WTC11 (cell line): ENCODE data around the gene MTCL1.

Experiments
- CREB1 ChIP-seq: sonication (generic); formaldehyde crosslinking; IDR thresholded peaks from 2 replicates; pipeline ENCODE4 v1.8.0; 2023; ENCODE audit warnings: mild to moderate bottlenecking, missing genetic modification reagents
- CTCF ChIP-seq: fragments of 200-600 bp; IDR thresholded peaks from 2 replicates; pipeline ENCODE4 v1.8.0; 2022; ENCODE audit warnings: antibody characterized with exemption
- FOXJ3 ChIP-seq: sonication (generic); formaldehyde crosslinking; IDR thresholded peaks from 2 replicates; pipeline ENCODE4 v1.9.0; 2021; ENCODE audit warnings: missing genetic modification reagents, mild to moderate bottlenecking, borderline replicate concordance
- IRF2 ChIP-seq: sonication (generic); formaldehyde crosslinking; IDR thresholded peaks from 2 replicates; pipeline ENCODE4 v1.8.0; 2022; ENCODE audit warnings: low read depth, missing genetic modification reagents, borderline replicate concordance
- NR1H2 ChIP-seq: sonication (generic); formaldehyde crosslinking; IDR thresholded peaks from 2 replicates; pipeline ENCODE4 v1.9.0; 2021; ENCODE audit warnings: mild to moderate bottlenecking, moderate library complexity, missing genetic modification reagents
- TCF7 ChIP-seq: sonication (generic); formaldehyde crosslinking; IDR thresholded peaks from 2 replicates; pipeline ENCODE4 v1.8.0; 2022; ENCODE audit warnings: mild to moderate bottlenecking, low read depth, missing genetic modification reagents, moderate library complexity
- TF ChIP-seq, protein P1 (sequence below): sonication (generic); formaldehyde crosslinking; IDR thresholded peaks from 2 replicates; pipeline ENCODE4 v1.8.1; 2023; ENCODE audit warnings: mild to moderate bottlenecking, missing genetic modification reagents, moderate library complexity
- TF ChIP-seq, protein P2 (sequence below): sonication (generic); formaldehyde crosslinking; IDR thresholded peaks from 2 replicates; pipeline ENCODE4 v1.8.0; 2022; ENCODE audit warnings: mild to moderate bottlenecking, missing genetic modification reagents
- TF ChIP-seq, protein P3 (sequence below): sonication (generic); formaldehyde crosslinking; IDR thresholded peaks from 2 replicates; pipeline ENCODE4 v1.8.0; 2022; ENCODE audit warnings: missing genetic modification reagents

DNA sequence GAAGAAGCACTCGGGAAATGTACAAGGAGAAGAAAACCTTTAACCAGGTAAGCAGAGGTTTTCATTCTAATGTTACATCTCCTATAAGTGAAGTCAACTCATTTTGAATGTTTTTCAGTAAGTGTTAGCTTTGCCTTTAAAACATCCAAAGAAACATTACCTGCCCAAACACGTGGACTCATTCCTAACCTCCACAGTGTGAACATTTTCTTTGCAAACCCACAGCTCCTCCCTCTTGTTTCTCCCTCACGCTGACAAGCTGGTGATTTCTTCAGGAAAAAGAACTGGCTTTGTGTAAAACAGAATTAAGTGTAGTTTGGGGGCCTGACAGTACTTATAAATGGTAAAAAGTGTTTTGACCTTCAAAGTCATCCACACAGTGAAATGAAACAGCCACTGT lies 72.5 kb downstream of the MTCL1 start:
- no peak for TF ChIP-seq CTCF
- TF ChIP-seq FOXJ3 (CRISPR knock-in tag), result no peak
- TF ChIP-seq, protein P1, sequence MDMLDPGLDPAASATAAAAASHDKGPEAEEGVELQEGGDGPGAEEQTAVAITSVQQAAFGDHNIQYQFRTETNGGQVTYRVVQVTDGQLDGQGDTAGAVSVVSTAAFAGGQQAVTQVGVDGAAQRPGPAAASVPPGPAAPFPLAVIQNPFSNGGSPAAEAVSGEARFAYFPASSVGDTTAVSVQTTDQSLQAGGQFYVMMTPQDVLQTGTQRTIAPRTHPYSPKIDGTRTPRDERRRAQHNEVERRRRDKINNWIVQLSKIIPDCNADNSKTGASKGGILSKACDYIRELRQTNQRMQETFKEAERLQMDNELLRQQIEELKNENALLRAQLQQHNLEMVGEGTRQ, result no peak
- TF ChIP-seq, protein P2, sequence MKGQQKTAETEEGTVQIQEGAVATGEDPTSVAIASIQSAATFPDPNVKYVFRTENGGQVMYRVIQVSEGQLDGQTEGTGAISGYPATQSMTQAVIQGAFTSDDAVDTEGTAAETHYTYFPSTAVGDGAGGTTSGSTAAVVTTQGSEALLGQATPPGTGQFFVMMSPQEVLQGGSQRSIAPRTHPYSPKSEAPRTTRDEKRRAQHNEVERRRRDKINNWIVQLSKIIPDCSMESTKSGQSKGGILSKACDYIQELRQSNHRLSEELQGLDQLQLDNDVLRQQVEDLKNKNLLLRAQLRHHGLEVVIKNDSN (CRISPR knock-in tag), result no peak
- no peak for TF ChIP-seq CREB1 (CRISPR knock-in tag)
- no peak for TF ChIP-seq TCF7
- no peak for TF ChIP-seq IRF2 (CRISPR knock-in tag)
- no peak for TF ChIP-seq NR1H2
- TF ChIP-seq, protein P3, sequence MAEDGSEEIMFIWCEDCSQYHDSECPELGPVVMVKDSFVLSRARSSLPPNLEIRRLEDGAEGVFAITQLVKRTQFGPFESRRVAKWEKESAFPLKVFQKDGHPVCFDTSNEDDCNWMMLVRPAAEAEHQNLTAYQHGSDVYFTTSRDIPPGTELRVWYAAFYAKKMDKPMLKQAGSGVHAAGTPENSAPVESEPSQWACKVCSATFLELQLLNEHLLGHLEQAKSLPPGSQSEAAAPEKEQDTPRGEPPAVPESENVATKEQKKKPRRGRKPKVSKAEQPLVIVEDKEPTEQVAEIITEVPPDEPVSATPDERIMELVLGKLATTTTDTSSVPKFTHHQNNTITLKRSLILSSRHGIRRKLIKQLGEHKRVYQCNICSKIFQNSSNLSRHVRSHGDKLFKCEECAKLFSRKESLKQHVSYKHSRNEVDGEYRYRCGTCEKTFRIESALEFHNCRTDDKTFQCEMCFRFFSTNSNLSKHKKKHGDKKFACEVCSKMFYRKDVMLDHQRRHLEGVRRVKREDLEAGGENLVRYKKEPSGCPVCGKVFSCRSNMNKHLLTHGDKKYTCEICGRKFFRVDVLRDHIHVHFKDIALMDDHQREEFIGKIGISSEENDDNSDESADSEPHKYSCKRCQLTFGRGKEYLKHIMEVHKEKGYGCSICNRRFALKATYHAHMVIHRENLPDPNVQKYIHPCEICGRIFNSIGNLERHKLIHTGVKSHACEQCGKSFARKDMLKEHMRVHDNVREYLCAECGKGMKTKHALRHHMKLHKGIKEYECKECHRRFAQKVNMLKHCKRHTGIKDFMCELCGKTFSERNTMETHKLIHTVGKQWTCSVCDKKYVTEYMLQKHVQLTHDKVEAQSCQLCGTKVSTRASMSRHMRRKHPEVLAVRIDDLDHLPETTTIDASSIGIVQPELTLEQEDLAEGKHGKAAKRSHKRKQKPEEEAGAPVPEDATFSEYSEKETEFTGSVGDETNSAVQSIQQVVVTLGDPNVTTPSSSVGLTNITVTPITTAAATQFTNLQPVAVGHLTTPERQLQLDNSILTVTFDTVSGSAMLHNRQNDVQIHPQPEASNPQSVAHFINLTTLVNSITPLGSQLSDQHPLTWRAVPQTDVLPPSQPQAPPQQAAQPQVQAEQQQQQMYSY (CRISPR knock-in tag), result no peak
